Measurements from ENCODE around the gene LCORL. TPM values are rescaled to one million over a fixed set of nuclear protein-coding genes. Genes with fewer than 3 reads are reported as not detected.

Gene LCORL
- total and polyA plus RNA-seq, 2 of the 4 experiments (the other 2 are of a cell fraction) = 2.1 to 5.0 TPM

DNA sequence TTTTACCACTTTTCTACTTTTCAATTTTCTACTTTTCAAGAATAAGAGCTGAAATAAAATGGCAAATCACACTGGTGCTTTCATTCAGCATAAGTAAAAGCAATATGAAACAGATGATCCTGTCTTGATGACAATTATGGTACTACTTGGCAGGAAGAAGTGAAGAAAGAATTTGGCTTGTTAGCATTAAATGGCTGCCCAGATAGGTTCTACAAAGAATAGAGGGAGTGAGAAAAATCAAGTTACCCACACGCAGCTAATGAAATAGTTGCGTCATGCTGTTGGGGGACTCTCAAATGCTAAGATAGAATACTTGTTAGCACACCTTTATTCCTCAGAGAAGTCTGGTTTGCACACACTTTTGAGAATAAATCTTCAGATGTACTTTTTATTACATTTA is 12.5 kb upstream of the LCORL start:
- no peak overlapping the region for H2BK5ac ChIP-seq (ENCODE audit: low read depth, low read length, poor library complexity, severe bottlenecking)
- no TSS peak for BruUV-seq (replicated peaks)
- no peak overlapping the region for H4K8ac ChIP-seq (ENCODE audit: low read depth in 2 of 2, low read length in 2 of 2)
- no peak overlapping the region for H4K91ac ChIP-seq (ENCODE audit: insufficient read depth, low read depth, low read length)
- no peak overlapping the region for H2AFZ ChIP-seq (replicated peaks; ENCODE audit: low read length, poor library complexity)
- DNase-seq (no peak), ATAC-seq (ENCODE audit: low read depth) (no peak)
- no peak overlapping the region for H3K14ac ChIP-seq (replicated peaks; ENCODE audit: low read depth, low read length)
- no peaks in the 10 kb centered on the region for H3K36me3 ChIP-seq (ENCODE audit: control insufficient read depth, insufficient read depth, low read length)
- TF ChIP-seq, protein P1, sequence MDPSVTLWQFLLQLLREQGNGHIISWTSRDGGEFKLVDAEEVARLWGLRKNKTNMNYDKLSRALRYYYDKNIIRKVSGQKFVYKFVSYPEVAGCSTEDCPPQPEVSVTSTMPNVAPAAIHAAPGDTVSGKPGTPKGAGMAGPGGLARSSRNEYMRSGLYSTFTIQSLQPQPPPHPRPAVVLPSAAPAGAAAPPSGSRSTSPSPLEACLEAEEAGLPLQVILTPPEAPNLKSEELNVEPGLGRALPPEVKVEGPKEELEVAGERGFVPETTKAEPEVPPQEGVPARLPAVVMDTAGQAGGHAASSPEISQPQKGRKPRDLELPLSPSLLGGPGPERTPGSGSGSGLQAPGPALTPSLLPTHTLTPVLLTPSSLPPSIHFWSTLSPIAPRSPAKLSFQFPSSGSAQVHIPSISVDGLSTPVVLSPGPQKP (IDR thresholded peaks at IDR 0.05; ENCODE audit: borderline replicate concordance, low read depth, low read length) = no peak
- 0 out of 2 replicates have a peak, but pooled peaks have one; percentile 8 for TF ChIP-seq CEBPB (IDR thresholded peaks at IDR 0.05; ENCODE audit: low read depth, low read length)
- H3K79me1 ChIP-seq (ENCODE audit: low read depth in 1 of 2, low read length in 2 of 2) = no peaks in the 10 kb centered on the region
- no peak overlapping the region for H3K4me2 ChIP-seq (ENCODE audit: low read depth, low read length)
- no peak overlapping the region for H3K4me3 ChIP-seq (ENCODE audit: insufficient read depth, low read depth, low read length)
- dilution Hi-C loops (cut with HindIII; ENCODE audit: low sequenced_read_pairs, unreplicated experiment) = no loop called here
- H2BK120ac ChIP-seq (ENCODE audit: low read depth, low read length) = no peak overlapping the region
- intact Hi-C loops (cut with micrococcal nuclease) = no loop called here
- WGBS, 2 experiments (ENCODE audit: extremely low coverage in 2 of 2, insufficient read length in 1 of 2) = no CpG with 5 or more reads among the region's 2 CpGs
- no peak overlapping the region for H2AK9ac ChIP-seq (replicated peaks; ENCODE audit: low read depth, low read length, poor library complexity)
- H3K4me1 ChIP-seq (ENCODE audit: control insufficient read depth, insufficient read depth, low read length) = no peaks in the 10 kb centered on the region
- no peak overlapping the region for H4K5ac ChIP-seq (ENCODE audit: low read depth, low read length)
- no peaks in the 10 kb centered on the region for H3K9me1 ChIP-seq (ENCODE audit: insufficient read depth, low read length)
- ChIA-PET POLR2A (ENCODE audit: unreplicated experiment) (no interaction called here), CTCF (no interaction called here)
- H3K9me3 ChIP-seq (ENCODE audit: control insufficient read depth, insufficient read depth, low read length) = no peaks in the 10 kb centered on the region
- no peak overlapping the region for H2BK20ac ChIP-seq (ENCODE audit: low read depth, low read length)
- H3K18ac ChIP-seq (ENCODE audit: low read depth, low read length) = no peak overlapping the region
- no peak overlapping the region for H3K27ac ChIP-seq (ENCODE audit: insufficient read depth, low read length)
- H4K20me1 ChIP-seq (ENCODE audit: insufficient read depth, low read length) = no peaks in the 10 kb centered on the region
- H3K9ac ChIP-seq (ENCODE audit: low read depth, low read length) = no peak overlapping the region
- H2BK15ac ChIP-seq (ENCODE audit: low read depth, low read length) = no peak overlapping the region
- no peak overlapping the region for H3K4ac ChIP-seq (ENCODE audit: low read depth, low read length)
- H3K27me3 ChIP-seq (ENCODE audit: control insufficient read depth, insufficient read depth, low read length) = no peaks in the 10 kb centered on the region; the same call in none of the 2 replicates
- H2AK5ac ChIP-seq (ENCODE audit: low read depth, low read length) = no peak overlapping the region
- H3K56ac ChIP-seq (ENCODE audit: extremely low read depth, insufficient read depth, low read length) = no peak overlapping the region
- no peak overlapping the region for H3K23ac ChIP-seq (ENCODE audit: low read depth, low read length)
- in situ Hi-C loops (cut with MboI; ENCODE audit: low sequenced_read_pairs) = no loop called here
